Urinary bladder (tissue), 4 donors: ENCODE data around the gene TGFB1. TPM values are rescaled to one million over a fixed set of nuclear protein-coding genes. Genes with fewer than 3 reads are reported as not detected.

ENCODE experiments used
- DNase-seq: peaks from one replicate; pipeline ENCODE4 v3.0.0-alpha.2; 2015; ENCODE audit errors: extremely low spot score
- H3K27ac ChIP-seq: one replicate; pipeline ENCODE4 v1.5.1; 2013; ENCODE audit warnings: low read depth, mild to moderate bottlenecking, moderate library complexity
- H3K36me3 ChIP-seq: one replicate; pipeline ENCODE4 v1.6.1; 2013; ENCODE audit warnings: mild to moderate bottlenecking, moderate library complexity; ENCODE audit not compliant: insufficient read depth
- H3K4me1 ChIP-seq: one replicate; pipeline ENCODE4 v1.6.1; 2013; ENCODE audit warnings: mild to moderate bottlenecking, moderate library complexity; ENCODE audit not compliant: insufficient read depth
- H3K4me3 ChIP-seq: one replicate; pipeline ENCODE4 v1.5.1; 2013; ENCODE audit warnings: low read depth, low read length
- WGBS: extraction: QIAGEN DNeasy Blood & Tissue Kit; methylation state at CpG from one replicate; pipeline ENCODE4 v1.1.7; 2013; 5-methylcytosine and 5-hydroxymethylcytosine counted together
- polyA plus RNA-seq: library from polyadenylated mRNA; stranded (reverse); fragments of 200-250 nt; gene quantifications from one replicate; pipeline ENCODE4 v1.2.3, GENCODE V29; 2013
- total RNA-seq: library from RNA; depleted of rRNA; stranded (reverse); fragments of >200 nt; gene quantifications from one replicate; pipeline ENCODE4 v1.2.3, GENCODE V29; 2014
- donor health status: healthy with polysubstance abuse.
- donor health status: healthy.

Gene TGFB1
- total and polyA plus RNA-seq, 2 donors: 9.2 to 58.9 TPM

DNA sequence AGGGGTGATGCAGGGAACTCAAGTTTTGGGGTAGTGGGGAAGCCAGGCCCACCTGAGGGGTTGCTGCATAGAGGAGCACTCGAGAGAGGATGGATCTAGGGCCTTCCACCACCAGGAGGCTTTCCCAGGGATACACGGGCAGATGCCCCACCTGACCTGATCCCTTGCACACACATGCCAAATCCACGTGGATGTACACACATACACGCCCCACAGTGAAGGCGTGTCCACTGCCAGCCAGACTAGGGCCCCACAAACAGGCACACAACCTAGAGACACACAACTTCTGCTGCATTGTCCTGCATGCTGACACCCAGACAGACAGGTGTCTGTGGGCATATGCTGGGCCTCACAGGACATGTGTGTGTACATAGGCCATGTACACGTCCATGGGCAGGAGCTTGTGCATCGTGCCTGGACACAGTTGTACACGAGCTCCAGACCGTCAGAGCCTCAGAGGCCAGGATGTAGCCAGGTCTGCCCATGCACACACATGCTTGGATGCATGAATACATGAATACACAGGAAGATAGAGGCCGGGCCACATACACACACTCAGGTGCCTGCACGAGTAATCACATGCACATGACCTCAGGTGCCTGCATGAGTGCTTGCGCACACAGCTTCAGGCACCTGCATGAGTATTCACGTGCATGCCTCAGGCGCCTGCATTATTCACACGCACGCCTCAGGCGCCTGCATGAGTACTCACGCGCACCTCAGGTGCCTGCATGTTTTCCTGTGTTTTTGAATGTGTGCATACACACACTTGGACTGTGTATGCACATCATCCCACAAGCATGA, 34.8 kb downstream of the TGFB1 start:
- Histone ChIP-seq H3K4me1 (no peaks in the 10 kb centered on the region), H3K27ac (no peak overlapping the region), H3K36me3 (no peaks in the 10 kb centered on the region), H3K4me3 (no peak overlapping the region)
- 82% methylated on average over 19 of the region's 19 CpGs for WGBS
- no peak for DNase-seq

- WGBS: 97% methylated on average over 24 of the region's 24 CpGs
- Histone ChIP-seq H3K27ac (no peak overlapping the region), H3K4me3 (no peak overlapping the region), H3K36me3 (no peaks in the 10 kb centered on the region), H3K4me1 (no peaks in the 10 kb centered on the region)
- no peak for DNase-seq
These were observed 37.3 kb downstream of the TGFB1 start for GRCh38 chr19:41316306-41316920.

DNA sequence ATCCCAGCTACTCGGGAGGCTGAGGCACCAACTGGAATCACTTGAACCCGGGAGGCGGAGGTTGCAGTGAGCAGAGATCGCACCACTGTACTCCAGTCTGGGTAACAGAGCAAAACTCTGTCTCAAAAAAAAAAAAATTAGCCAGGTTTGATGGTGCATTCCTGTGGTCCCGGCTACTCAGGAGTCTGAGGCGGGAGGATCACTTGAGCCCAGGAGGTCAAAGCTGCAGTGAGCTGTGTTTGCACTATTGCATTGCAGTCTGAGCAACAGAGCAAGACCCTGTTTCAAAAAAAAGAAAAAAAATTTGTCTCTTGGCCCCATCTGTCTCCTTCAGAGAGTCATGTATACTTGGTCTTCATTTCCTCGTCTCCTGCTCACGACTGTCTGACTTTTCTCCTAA, 42.1 kb downstream of the TGFB1 start:
- H3K4me3 ChIP-seq: no peak overlapping the region
- DNase-seq: no peak
- H3K4me1 ChIP-seq: no peaks in the 10 kb centered on the region
- no peaks in the 10 kb centered on the region for H3K36me3 ChIP-seq
- WGBS: 87% methylated on average over 8 of the region's 8 CpGs
- no peak overlapping the region for H3K27ac ChIP-seq

- no peak overlapping the region for H3K27ac ChIP-seq
- H3K4me3 ChIP-seq: peak overlapping the region; percentile 64
- DNase-seq: no peak
- 57% methylated on average over 5 of the region's 5 CpGs for WGBS
- no peaks in the 10 kb centered on the region for H3K4me1 ChIP-seq
- no peaks in the 10 kb centered on the region for H3K36me3 ChIP-seq
These were observed 42.6 kb downstream of the TGFB1 start for GRCh38 chr19:41311072-41311471.

GRCh38 chr19:41310033-41310831, 43.5 kb downstream of the TGFB1 start, which contains the start of gene CCDC97:
CCDC97 (plus strand) TSS chr19:41310172; CDS start chr19:41310311, 139 bp downstream.
- no peaks in the 10 kb centered on the region for H3K4me1 ChIP-seq
- DNase-seq: peak; percentile 78
- H3K27ac ChIP-seq: peak within 1 kb of the TSS; percentile 96
- H3K4me3 ChIP-seq: peak within 1 kb of the TSS; percentile 64
- WGBS: under 1% methylated on average over 47 of the region's 47 CpGs
- H3K36me3 ChIP-seq: peaks cover 2% of the 10 kb centered on the region

DNA sequence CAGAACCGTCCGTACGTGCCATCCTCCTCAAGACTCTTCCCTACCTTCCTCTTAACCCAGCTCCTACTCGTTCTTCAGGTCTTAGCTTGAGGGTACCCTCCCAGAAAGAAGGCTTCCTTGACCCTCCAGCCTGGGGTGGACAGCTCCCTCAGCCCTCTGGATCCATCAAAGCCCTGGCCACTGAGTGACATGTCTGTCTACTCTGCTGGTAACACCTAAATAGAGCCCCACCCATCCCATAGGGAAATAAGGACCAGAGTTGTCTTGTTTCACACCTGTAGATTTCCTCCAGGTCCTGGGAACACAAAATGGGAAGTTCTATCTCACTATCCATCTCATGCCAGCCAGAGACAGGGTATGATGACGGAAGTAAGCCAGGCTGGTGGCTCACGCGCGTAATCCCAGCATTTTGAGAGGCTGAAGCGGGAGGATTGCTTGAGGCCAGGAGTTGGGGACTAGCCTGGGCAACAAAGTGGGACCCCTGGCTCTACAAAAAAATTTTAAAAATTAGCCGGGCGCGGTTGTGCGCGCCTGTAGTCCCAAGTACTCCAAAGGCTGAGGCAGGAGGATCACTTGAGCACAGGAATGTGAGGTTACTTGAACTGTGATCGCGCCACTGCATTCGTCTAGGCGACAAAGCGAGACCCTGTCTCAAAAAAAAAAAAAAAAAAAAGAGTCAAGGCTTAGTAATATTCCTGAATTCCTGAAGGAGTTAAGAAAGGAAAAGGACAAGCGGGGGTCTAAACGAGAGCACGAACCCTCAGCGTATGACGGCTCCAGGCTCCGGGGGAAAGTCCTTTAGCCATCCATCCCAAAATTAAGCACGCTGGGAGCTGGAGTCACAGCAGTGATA, 44.3 kb downstream of the TGFB1 start:
- H3K36me3 ChIP-seq: peaks cover 3% of the 10 kb centered on the region
- no peaks in the 10 kb centered on the region for H3K4me1 ChIP-seq
- peak overlapping the region; percentile 96 for H3K27ac ChIP-seq
- H3K4me3 ChIP-seq: peak overlapping the region; percentile 64
- DNase-seq: no peak
- WGBS: 12% methylated on average over 26 of the region's 26 CpGs

DNA sequence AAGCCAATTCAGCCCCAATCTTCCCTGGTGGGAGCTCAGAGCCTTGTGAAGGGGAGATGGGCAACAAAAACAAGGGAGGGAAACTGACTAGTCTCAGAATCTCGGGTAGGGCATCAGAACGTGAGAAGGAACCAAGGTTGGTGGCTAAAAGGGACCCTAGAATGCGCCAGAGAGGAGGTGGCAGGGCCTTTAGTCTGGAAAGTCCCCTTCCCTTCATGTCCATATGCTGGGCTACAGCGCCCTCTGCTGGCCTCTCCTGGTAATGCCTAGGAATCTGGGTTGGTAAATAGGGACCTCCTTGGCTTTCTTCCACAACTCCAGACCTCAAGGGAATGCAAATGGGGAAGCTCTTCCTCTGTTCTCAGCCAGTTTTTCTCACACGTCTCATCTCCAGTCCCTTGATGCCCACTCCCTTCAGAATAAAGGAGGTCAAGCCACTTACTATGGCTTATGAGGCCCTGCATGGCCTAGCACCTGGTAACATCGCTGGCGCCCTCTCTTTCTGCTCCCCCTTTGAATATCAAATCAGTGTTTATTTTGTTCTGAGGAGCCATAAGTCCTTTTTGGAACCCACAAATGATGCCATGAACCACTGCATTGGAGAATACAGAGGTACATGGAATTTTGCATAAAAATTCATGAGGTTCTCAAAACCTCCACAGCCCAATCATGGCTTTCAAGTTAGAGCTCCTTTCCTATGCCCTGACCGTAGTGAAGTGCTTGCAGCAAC, 45.1 kb downstream of the TGFB1 start:
- Histone ChIP-seq H3K4me1 (no peaks in the 10 kb centered on the region), H3K36me3 (peaks cover 3% of the 10 kb centered on the region)
- WGBS: 19% methylated on average over 8 of the region's 8 CpGs

GRCh38 chr19:41307954-41308449, 45.7 kb downstream of the TGFB1 start:
- peaks cover 3% of the 10 kb centered on the region for H3K36me3 ChIP-seq
- peak overlapping the region; percentile 45 for H3K27ac ChIP-seq
- 46% methylated on average over 4 of the region's 4 CpGs for WGBS
- H3K4me1 ChIP-seq: no peaks in the 10 kb centered on the region
- DNase-seq: no peak
- no peak overlapping the region for H3K4me3 ChIP-seq

More for the DNA sequence above, 45.1 kb downstream of the TGFB1 start:
- Histone ChIP-seq H3K4me3 (peak overlapping the region; percentile 64), H3K27ac (peak overlapping the region; percentile 68)
- DNase-seq: peak; percentile 87

GRCh38 chr19:41307090-41307875, 46.4 kb downstream of the TGFB1 start:
- WGBS: 64% methylated on average over 8 of the region's 8 CpGs
- no peak for DNase-seq
- Histone ChIP-seq H3K4me3 (no peak overlapping the region), H3K4me1 (no peaks in the 10 kb centered on the region), H3K27ac (peak overlapping the region; percentile 45), H3K36me3 (peaks cover 3% of the 10 kb centered on the region)

- no peak for DNase-seq
- 75% methylated on average over 13 of the region's 13 CpGs for WGBS
- peak overlapping the region; percentile 48 for H3K27ac ChIP-seq
- H3K4me3 ChIP-seq: no peak overlapping the region
- peaks cover 3% of the 10 kb centered on the region for H3K36me3 ChIP-seq
- no peaks in the 10 kb centered on the region for H3K4me1 ChIP-seq
These were observed 47.6 kb downstream of the TGFB1 start for GRCh38 chr19:41305927-41306793.
